GM19351 (cell line): ENCODE measurements around the gene DCX.
"Not testable (repeated sequence)": the region's sequence is repeated elsewhere in the genome, so short reads cannot be mapped to it uniquely, and the experiment has no call there.

Experiments
- ATAC-seq: cut with Tn5 transposase; IDR thresholded peaks from one replicate; pipeline ENCODE4 v1.9.1; 2021; ENCODE audit warnings: mild to moderate bottlenecking, moderate library complexity; ENCODE audit not compliant: unreplicated experiment

The DCX gene

DNA sequence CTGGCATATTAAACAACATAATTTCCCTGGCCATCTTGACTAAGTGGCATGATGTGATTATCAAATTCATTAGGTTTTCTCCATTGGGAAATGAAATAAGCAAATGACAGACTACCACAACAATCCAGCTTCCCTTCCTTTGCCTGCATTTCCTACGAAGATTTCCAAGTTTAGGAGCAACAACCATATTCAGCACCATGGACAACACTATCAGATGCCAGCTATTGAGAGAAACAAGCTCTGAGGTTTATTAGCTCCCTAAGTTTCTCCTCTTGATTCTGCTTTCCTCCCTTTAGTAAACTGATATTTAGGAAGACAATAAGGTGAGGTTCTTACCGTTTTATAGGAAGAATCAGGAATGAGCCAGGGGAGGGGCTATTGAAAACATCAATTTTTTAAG, 36.2 kb downstream of the DCX start:
- no peak for ATAC-seq

- no peak for ATAC-seq
Observed at GRCh38 chrX:111372086-111372485, 39.9 kb downstream of the DCX start.

- no peak for ATAC-seq
Observed at GRCh38 chrX:111365770-111366325, 46.1 kb downstream of the DCX start.

DNA sequence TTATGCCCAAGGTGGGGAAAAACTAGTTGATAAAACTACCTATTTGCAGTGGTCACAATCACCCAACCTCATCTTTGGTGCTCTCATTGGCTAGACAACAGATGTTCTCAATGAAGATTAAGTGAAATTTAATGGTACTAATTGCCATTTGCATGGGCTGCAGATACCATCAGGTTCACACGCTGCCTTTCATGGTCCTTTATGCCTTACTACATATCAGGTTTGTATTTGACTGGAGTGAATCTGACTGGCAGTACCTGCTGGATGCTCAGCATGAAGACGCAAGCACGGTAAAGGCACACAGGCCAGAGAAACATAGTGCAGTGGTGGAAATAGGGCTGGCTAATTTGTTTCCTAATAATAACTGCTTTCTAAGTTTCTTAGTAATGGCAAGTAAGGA, 48.3 kb downstream of the DCX start:
- ATAC-seq, result no peak

DNA sequence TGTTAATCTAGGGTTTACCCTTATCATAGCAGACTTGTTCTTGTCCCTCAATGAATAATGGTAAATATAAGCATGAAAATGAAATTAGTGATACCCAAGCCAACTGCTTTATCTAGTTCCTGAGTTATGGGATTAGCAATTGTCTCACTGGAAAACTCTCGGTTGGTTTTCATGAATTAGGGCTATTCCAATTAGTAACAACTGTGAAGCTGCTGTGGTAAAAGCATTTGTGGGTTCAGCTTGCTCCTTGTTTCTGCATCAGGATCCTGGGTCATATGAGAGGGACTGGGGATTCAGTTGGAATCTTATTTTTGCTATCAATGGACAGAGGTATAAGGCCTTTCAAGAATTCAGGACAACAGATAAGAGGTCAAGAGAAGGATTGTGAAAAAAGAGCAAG, 50.2 kb downstream of the DCX start:
- no peak for ATAC-seq

DNA sequence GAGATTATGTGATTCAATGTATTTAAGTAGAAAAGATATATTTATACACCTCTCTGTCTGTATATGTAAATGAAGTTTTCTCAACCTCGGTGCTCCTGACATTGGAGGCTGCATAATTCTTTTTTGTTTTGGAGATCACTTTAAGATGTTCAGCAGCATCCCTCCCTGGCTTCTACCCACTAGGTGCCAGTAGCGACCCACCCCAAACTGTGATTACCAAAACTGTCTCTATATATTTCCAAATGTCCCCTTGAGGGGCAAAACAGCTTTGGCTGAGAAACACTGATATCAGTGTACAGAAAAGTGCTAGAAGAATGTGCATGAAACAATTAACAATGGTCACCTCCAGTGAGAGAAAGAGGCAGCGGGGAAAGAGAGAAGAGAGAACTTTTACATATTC, 51.2 kb downstream of the DCX start:
- no peak for ATAC-seq

DNA sequence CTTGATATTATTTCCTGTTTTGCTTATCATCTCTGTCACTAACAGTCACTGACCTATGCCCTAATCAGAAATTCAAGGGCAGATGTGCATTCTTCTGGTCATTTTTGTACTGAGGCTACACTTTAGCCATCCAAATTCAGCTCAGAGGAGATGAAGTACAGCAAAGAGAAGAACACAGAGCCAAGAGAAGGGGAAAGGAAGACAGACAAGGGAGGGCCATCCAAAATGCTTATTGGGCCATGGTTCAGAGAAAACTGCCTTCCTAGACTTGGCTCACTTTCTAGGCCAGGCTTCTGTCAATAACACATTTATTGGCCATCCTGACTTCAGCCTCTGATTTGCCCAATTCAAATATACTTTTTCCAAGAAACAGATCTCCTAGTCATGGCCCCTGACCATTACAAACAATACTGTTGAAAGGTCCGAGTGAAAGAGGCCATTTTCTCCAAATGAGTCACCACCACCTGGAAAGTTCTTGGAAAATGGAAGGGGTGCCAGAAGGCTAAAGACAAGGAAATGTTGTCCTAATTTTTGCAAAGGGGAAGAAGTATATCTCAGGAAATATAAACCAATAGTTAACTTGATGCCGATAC, 56.4 kb downstream of the DCX start:
- no peak for ATAC-seq

DNA sequence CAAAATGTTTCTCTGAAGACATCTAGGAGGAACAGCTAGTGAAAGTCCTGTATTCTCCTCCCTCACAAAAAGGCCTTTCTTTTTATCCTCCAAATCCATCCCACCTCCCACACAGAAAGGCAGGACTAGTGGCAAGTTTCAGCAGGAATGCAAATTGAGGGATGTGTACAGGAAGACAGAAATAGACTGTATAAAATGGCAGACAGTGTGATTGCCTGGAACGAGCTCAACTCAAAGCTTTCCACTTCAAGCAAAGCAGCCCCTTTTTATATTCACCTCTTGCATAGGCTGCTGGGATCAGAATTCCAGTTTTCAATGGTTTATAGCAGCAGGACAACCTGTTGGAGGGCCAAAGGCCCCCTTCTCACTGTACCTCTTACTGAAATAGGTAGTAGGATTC, 57.5 kb downstream of the DCX start:
- no peak for ATAC-seq

GRCh38 chrX:111353793-111354192, 58.2 kb downstream of the DCX start:
- no peak for ATAC-seq

- ATAC-seq, result no peak
Observed at GRCh38 chrX:111352424-111352823, 59.6 kb downstream of the DCX start.

GRCh38 chrX:111349934-111350333, 62.1 kb downstream of the DCX start:
- no peak for ATAC-seq

- ATAC-seq, result no peak
Observed at GRCh38 chrX:111349101-111349500, 62.9 kb downstream of the DCX start.

DNA sequence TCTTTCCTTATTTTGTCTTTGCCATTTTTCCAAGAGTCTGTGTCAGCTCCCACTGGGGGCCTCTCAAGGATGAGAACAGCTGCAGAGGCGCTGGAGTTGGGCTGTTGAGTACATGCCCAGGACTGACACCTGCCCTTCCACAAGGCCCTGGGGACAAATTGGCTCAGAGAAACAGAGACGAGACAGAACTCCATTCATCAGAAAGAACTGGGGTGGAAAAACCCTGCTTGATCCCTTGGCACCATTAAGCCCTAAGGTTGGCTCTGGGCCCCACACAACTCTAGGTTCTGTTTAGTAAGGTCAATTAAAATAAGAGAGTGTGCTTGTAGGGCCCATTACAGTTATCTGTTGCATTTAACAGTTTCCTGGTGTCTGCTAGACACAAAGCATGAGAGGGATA, 63.6 kb downstream of the DCX start:
- ATAC-seq, result no peak

GRCh38 chrX:111346150-111346549, 65.8 kb downstream of the DCX start:
- not testable (repeated sequence) for ATAC-seq

DNA sequence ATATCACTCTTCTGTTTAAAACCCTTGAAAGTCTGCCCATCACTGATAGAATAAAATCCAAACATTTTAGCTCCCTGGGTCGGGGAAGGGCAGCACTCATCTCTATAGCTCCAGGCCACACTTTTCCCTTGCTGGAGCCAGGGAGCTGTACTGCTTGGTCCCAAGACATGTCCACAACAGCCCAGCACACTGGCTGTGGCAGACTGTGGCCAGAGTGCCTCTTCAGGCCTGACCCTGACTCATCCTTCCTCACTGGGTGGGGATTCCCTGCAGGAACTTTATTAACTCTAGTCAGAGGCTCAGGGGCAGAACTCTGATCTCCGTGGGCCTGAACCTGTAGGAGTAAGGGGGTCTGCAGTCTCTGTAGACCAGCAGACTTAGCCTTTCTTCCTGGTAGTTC, 71.9 kb downstream of the DCX start:
- no peak for ATAC-seq

GRCh38 chrX:111339212-111339611, 72.8 kb downstream of the DCX start:
- no peak for ATAC-seq

DNA sequence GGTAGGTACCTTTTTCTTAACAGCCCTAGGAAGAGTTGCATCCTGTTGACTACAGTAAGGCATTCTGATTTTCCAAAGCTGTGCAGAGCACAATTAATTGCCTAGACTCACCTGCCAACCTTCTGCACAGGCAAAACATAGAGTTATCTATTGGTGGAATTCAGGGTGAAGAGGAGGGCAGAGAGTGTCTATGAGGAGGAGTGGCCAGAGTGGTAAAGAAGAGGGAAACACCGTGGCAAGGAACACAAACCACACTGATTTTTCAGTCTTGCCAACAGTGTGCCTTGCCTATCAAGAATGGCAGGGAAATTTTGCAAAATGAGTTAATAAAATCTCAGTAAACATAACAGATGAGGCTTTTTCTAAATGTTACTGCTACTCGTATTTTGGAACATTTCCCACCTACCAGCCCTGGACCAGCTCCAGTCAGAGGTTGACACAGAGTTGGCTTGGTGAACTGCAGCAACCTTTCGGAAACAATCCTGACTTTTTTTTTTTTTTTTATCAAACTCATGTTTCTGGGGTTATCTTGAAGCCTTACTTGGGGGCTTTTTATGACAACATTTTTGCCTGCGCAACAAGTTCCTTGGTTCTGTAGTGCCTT, 73.8 kb downstream of the DCX start:
- ATAC-seq, result no peak

DNA sequence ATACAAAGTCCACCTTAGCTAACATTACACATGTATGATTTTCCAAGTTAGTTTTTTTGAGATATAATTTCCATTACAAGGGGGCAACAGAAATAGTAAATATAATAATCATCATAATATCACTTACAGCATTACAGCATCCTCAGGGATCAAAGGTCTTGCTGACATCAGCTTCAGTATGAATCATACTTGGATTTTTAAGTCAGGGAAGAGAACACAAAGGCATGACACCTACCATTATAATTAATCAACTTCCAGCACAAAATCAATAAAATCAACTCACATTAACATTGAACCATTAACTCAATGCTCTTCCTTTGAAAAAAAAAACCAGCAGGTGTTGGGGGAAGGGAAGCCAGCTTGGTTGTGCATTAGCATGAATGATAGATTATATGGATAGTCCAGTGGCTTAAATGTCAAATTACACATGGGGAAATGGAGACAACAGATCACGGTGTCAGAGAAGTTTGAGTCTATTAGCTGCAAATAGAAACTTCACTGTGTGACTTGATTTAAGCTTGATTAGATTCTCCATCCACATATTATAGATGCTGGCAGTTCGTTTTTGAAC, 74.8 kb downstream of the DCX start:
- ATAC-seq, result no peak

DNA sequence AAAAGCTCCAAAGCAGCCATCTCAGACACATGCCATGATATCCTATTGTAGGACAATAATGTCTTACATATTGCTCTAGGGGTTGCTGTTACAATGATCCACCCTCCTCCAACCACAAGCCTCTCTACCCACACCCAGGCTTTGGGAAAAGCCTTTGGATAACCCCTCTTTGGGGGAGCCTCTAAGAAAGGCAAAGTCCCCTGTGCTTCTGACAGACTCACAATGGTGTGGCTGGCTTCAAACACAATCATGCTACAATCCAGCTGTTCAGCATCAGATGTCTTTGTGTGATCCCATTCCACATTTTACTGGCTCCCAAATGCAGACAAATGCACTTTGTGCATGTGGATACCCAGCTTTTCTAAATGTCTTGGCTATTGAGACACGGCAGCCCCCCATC, 75.9 kb downstream of the DCX start:
- ATAC-seq, result no peak

GRCh38 chrX:111329370-111329769, 82.6 kb downstream of the DCX start:
- ATAC-seq, result no peak

- no peak for ATAC-seq
Observed at GRCh38 chrX:111328858-111329257, 83.1 kb downstream of the DCX start.

DNA sequence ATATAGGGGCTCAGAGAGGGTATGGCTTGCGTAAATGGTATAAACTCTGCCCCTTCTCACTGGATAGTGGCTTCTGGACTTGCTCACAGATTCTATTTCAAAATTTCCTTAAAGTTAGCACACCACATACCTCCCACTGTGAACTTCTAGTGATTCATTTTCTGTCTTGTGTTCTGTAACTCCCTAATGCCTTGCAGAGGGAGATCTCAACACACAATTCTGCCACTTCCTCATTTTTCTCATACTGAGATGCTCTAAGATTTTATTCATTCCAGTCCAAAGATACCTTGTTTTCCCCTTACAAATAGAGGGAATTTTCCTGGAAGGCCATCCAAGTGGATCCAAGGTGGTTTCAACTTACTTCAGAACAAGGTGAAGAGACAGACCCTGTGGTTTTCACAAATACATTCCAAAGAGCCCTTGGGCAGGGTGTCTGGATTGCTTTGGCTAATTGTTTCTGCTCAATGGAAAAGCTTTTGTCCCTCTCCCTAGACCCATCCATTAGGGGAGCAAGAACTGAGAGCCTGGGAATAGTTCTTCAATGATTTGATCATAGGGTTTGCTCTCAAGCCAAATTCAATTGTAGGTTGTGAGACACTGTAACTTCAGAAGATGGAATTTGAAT, 89.6 kb downstream of the DCX start:
- no peak for ATAC-seq
